IPS DF 6.9 (cell line): ENCODE measurements around the gene SCYGR2.

Source experiments
- DNase-seq: peaks from one replicate; pipeline ENCODE4 v3.0.0-alpha.2; 2013; ENCODE audit warnings: low read depth, low spot score
- H3K27ac ChIP-seq: one replicate; pipeline ENCODE4 v1.5.1; 2013; ENCODE audit warnings: low read length, control low read depth
- H3K27me3 ChIP-seq: 2 replicates; pipeline ENCODE4 v1.6.1; 2013; ENCODE audit warnings: mild to moderate bottlenecking, low read length; ENCODE audit not compliant: control insufficient read depth, insufficient read depth
- H3K36me3 ChIP-seq: 2 replicates; pipeline ENCODE4 v1.6.1; 2013; ENCODE audit warnings: low read length; ENCODE audit not compliant: control insufficient read depth, insufficient read depth
- H3K4me1 ChIP-seq: 2 replicates; pipeline ENCODE4 v1.6.1; 2013; ENCODE audit warnings: low read length; ENCODE audit not compliant: control insufficient read depth, insufficient read depth
- H3K4me3 ChIP-seq: 2 replicates; pipeline ENCODE4 v1.5.1; 2013; ENCODE audit warnings: mild to moderate bottlenecking, low read length
- H3K9me3 ChIP-seq: 2 replicates; pipeline ENCODE4 v1.6.1; 2013; ENCODE audit warnings: low read length, inconsistent platforms; ENCODE audit not compliant: control insufficient read depth, insufficient read depth
- WGBS: extraction: QIAGEN DNeasy Blood & Tissue Kit; methylation state at CpG from one replicate; pipeline ENCODE4 v1.1.7; 2013; ENCODE audit warnings: mixed read lengths, missing lambda C conversion rate; ENCODE audit not compliant: insufficient read length, insufficient coverage; 5-methylcytosine and 5-hydroxymethylcytosine counted together

SCYGR2 gene

DNA sequence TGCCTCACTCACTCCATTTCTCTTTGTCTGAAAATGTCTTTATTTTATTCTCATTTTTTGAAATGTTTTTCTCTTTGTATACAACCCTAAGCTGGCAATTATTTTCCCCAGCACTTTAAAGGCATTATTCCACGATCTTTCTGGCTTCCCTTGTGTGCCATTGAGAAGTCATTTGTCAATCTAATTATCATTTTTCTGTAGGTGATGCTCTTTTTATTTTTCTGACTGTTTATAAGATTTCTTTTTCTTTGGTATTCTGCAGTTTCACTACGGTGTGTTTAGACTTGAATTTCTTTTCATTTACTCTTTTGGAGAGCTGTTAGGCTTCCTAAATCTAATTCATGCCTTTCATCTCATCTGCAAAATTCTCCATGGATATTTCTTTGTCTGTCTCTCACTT is 26.7 kb downstream of the SCYGR2 start:
- H3K4me3 ChIP-seq = no peak overlapping the region
- no peak for DNase-seq
- no peaks in the 10 kb centered on the region for H3K9me3 ChIP-seq
- no peaks in the 10 kb centered on the region for H3K27me3 ChIP-seq
- no peaks in the 10 kb centered on the region for H3K4me1 ChIP-seq
- WGBS = no CpG with 5 or more reads among the region's 2 CpGs
- no peak overlapping the region for H3K27ac ChIP-seq
- H3K36me3 ChIP-seq = no peaks in the 10 kb centered on the region

DNA sequence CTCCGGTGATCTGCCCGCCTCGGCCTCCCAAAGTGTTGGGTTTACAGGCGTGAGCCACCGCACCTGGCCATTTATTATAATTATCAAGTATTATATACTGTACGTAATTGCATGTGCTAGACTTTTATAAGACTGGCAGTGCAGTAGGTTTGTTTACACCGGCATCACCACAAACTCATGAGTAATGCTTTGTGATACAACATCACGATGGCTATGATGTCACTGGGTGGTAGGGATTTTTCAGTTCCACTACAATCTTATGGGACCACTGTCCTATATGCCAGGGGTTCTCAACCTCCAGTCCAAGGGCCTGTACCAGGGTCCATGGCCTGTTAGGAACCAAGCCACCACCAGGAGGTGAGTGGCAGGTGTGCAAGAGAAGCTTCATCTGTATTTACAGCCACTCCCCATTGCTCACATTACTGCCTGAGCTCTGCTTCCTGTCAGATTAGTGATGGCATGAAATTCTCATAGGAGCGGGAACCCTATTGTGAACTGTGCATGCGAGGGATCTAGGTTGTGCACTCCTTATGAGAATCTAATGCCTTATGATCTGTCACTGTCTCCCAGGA is 28.0 kb downstream of the SCYGR2 start:
- H3K27me3 ChIP-seq = no peaks in the 10 kb centered on the region
- no peaks in the 10 kb centered on the region for H3K36me3 ChIP-seq
- H3K9me3 ChIP-seq = no peaks in the 10 kb centered on the region
- H3K27ac ChIP-seq = no peak overlapping the region
- no peak for DNase-seq
- no CpG with 5 or more reads among the region's 10 CpGs for WGBS
- no peaks in the 10 kb centered on the region for H3K4me1 ChIP-seq
- H3K4me3 ChIP-seq = no peak overlapping the region

DNA sequence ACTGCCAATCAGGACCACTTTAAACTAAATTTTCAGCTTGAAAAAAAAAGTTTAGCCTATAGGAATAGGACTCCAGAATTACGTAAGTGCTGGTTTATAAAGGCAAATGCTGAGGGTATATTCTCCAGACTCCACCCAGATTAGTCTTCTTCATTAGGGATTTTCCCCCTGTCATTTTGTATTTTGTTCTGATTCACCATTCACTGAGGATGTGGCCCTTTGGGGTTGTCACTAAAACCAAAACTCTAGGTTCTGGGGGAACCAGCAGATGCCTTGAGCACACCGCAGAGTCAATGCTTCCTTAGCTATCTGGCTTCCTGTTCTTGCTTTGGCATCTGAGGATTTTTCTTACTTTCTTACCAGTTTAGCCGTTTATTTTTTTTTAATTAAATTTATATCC is 29.1 kb downstream of the SCYGR2 start:
- no peaks in the 10 kb centered on the region for H3K9me3 ChIP-seq
- no peak for DNase-seq
- H3K4me1 ChIP-seq = no peaks in the 10 kb centered on the region
- no peak overlapping the region for H3K27ac ChIP-seq
- no peaks in the 10 kb centered on the region for H3K27me3 ChIP-seq
- no CpG with 5 or more reads among the region's 3 CpGs for WGBS
- no peak overlapping the region for H3K4me3 ChIP-seq
- H3K36me3 ChIP-seq = no peaks in the 10 kb centered on the region

DNA sequence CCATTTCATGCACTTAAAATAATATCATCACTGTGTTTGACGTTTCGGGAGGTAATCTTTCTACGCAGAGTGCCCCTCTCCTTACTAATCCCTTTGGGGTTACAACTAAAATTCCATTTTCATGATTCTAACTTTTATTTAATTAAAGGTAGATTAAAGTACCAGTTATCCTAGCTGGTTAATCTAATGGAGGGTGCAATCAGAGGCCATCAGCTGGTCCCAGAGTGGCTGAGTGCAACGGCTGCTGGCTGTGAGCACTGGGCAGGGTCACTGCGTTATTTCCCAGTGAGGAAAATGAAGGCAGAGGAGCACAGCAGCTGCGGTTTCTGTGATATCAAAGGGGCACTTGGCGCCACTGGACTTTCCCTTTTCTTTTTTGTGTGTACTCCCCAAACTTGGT is 30.7 kb downstream of the SCYGR2 start:
- H3K27me3 ChIP-seq = no peaks in the 10 kb centered on the region
- H3K4me1 ChIP-seq = no peaks in the 10 kb centered on the region
- no peak overlapping the region for H3K27ac ChIP-seq
- no peak overlapping the region for H3K4me3 ChIP-seq
- no peak for DNase-seq
- no peaks in the 10 kb centered on the region for H3K9me3 ChIP-seq
- WGBS = no CpG with 5 or more reads among the region's 7 CpGs
- H3K36me3 ChIP-seq = no peaks in the 10 kb centered on the region

DNA sequence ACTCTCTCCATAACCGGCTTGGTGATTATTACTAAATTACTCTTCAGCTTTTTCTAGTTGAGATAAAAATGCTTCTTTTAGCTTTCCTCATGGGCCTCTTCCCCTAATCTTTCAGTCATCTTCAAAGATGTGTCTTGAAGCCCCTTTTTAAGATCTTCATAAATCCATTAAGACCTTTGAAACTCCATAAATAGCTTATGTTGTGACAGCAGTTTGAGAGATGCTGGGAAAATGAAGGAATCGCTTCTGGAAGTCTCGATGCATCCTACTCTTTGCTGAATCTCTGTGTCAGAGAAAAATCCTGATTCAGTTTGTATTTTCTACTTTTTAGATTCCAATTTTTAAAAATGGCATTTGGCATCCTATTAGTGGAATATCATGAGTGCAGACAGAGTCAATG is 31.6 kb downstream of the SCYGR2 start:
- Histone ChIP-seq H3K36me3 (no peaks in the 10 kb centered on the region), H3K9me3 (no peaks in the 10 kb centered on the region), H3K27ac (no peak overlapping the region), H3K4me1 (no peaks in the 10 kb centered on the region), H3K4me3 (no peak overlapping the region), H3K27me3 (no peaks in the 10 kb centered on the region)
- no CpG with 5 or more reads among the region's 3 CpGs for WGBS
- no peak for DNase-seq

DNA sequence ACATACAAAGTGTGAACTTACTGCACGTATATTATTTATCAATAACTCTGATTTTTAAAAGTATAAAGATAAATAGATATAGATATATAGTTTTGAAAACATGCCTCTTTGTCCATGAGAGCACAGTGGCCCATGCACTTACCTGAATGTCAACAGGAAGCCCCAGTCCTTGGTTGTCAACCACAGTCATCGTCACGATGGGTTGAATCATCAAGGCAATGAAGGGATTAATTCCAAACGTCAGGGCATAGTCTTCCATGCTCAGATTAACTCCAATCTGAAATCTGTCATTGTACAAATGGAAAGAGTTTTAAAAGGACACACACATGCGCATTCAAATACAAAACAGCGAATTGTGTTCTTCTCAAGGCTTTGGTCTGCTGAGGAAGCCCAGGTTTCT is 34.1 kb downstream of the SCYGR2 start:
- H3K27me3 ChIP-seq = no peaks in the 10 kb centered on the region
- H3K36me3 ChIP-seq = no peaks in the 10 kb centered on the region
- H3K9me3 ChIP-seq = no peaks in the 10 kb centered on the region
- DNase-seq = no peak
- no peak overlapping the region for H3K27ac ChIP-seq
- no peaks in the 10 kb centered on the region for H3K4me1 ChIP-seq
- H3K4me3 ChIP-seq = no peak overlapping the region
- no CpG with 5 or more reads among the region's 6 CpGs for WGBS

DNA sequence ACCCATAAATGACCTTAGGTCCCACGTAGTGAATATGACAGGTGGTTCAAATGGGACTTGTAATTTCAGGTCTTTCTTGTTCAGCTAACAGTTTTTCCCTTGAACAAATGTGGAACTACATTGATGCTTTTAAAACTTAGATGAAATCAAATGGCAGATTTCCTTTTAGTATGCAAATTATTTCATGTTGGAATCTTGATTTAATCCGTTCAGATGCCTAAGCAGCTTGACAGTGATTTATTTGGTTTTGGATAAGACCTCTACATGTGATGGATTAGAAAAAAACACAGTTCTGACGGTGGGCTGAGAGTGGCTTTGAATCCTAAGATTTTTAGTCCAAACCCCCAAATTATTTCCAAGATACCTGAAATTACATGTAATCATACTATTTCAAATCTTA is 35.5 kb downstream of the SCYGR2 start:
- Histone ChIP-seq H3K27me3 (no peaks in the 10 kb centered on the region), H3K4me3 (no peak overlapping the region), H3K36me3 (no peaks in the 10 kb centered on the region), H3K4me1 (no peaks in the 10 kb centered on the region), H3K27ac (no peak overlapping the region), H3K9me3 (no peaks in the 10 kb centered on the region)
- no CpG with 5 or more reads among the region's 3 CpGs for WGBS
- no peak for DNase-seq

DNA sequence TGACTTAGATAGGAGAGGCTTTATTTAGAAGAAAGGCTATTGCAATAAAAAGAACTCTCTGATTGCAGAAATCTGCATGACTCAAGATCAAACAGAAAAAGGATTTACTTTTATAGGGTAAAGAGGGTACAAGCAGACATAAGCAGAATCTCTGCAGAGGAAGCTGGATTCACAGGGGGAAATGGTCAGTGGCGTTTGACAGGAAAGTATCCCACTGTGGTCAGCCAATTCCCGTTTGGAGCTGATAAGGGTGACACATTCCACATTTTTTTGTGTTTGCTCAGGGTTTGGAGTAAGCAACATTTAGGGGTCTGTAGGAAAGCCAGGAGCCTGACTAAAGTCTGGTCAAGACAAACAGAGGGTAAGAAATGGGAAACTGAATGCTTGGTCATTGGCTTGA is 44.0 kb downstream of the SCYGR2 start:
- no CpG with 5 or more reads among the region's 2 CpGs for WGBS
- H3K27ac ChIP-seq = no peak overlapping the region

DNA sequence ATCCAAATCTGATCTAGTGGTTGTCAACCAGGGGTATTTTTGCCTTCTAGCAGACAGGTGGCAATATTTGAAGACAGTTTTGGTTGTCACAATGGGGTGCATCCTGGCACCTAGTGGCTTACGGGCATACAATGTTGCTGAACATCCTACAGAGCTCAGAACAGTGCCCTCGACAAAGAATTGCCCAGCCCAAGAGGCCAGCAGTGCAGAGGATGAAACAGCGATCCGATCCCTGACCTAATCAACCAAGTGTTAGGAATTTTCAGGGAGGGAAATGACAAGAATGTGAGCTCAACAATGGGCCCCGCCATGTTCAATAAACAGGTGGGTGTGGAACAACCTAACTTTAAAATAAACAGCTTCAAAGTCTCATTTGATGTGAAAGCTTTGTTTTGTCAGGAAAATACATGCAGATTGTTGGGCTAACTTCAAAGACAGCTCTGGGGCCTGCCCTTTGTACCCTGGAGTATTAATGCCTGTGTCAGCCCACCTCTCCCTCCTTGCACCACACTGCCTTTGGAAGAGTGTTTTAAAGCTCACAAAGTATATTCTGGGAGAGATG is 45.4 kb downstream of the SCYGR2 start:
- Histone ChIP-seq H3K36me3 (no peaks in the 10 kb centered on the region), H3K4me3 (no peak overlapping the region), H3K4me1 (peaks cover 1% of the 10 kb centered on the region; the same call in 1 of the 2 replicates), H3K27me3 (no peaks in the 10 kb centered on the region), H3K27ac (no peak overlapping the region), H3K9me3 (no peaks in the 10 kb centered on the region)
- no peak for DNase-seq
- no CpG with 5 or more reads among the region's 5 CpGs for WGBS

More for the DNA sequence above, 44.0 kb downstream of the SCYGR2 start:
- no peak for DNase-seq
- Histone ChIP-seq H3K36me3 (no peaks in the 10 kb centered on the region), H3K9me3 (no peaks in the 10 kb centered on the region), H3K27me3 (no peaks in the 10 kb centered on the region), H3K4me1 (peaks cover 1% of the 10 kb centered on the region; the same call in 1 of the 2 replicates), H3K4me3 (no peak overlapping the region)
